Activated gamma-delta T cell (primary cell): ENCODE data around the gene GABARAPL1.

ENCODE experiments used
- DNase-seq: peaks from one replicate; lab custom pipeline; 2025; lab: John Stamatoyannopoulos, UW

The GABARAPL1 gene

GRCh38 chr12:10234562-10234961 lies 21.9 kb downstream of the GABARAPL1 start:
- DNase-seq = no peak

- DNase-seq = no peak
Observed at GRCh38 chr12:10235761-10236631, 23.3 kb downstream of the GABARAPL1 start.

- DNase-seq = no peak
Observed at GRCh38 chr12:10236720-10237119, 24.0 kb downstream of the GABARAPL1 start.

- DNase-seq = no peak
Observed at GRCh38 chr12:10238526-10238925, 25.8 kb downstream of the GABARAPL1 start.

GRCh38 chr12:10241290-10241689 lies 28.6 kb downstream of the GABARAPL1 start:
- no peak for DNase-seq

GRCh38 chr12:10241727-10242126 lies 29.1 kb downstream of the GABARAPL1 start:
- DNase-seq = no peak

GRCh38 chr12:10242539-10242938 lies 29.9 kb downstream of the GABARAPL1 start:
- DNase-seq = no peak

- no peak for DNase-seq
Observed at GRCh38 chr12:10243818-10244520, 31.3 kb downstream of the GABARAPL1 start.

- DNase-seq = no peak
Observed at GRCh38 chr12:10247436-10248058, 34.9 kb downstream of the GABARAPL1 start.

GRCh38 chr12:10249690-10250455 lies 37.2 kb downstream of the GABARAPL1 start:
- no peak for DNase-seq

GRCh38 chr12:10251669-10252068 lies 39.0 kb downstream of the GABARAPL1 start:
- DNase-seq = no peak

GRCh38 chr12:10252201-10252600 lies 39.5 kb downstream of the GABARAPL1 start:
- DNase-seq = no peak

GRCh38 chr12:10256064-10256463 lies 43.4 kb downstream of the GABARAPL1 start:
- DNase-seq = no peak

GRCh38 chr12:10260927-10261326 lies 48.2 kb downstream of the GABARAPL1 start:
- DNase-seq = no peak

- DNase-seq = no peak
Observed at GRCh38 chr12:10268037-10268436, 55.4 kb downstream of the GABARAPL1 start.

- no peak for DNase-seq
Observed at GRCh38 chr12:10272467-10272866, 59.8 kb downstream of the GABARAPL1 start.
